GM18520 (cell line): ENCODE data around the gene PHF11.
"Not testable (repeated sequence)": the region's sequence is repeated elsewhere in the genome, so short reads cannot be mapped to it uniquely, and the experiment has no call there.

ENCODE experiments used
- ATAC-seq: cut with Tn5 transposase; IDR thresholded peaks from one replicate; pipeline ENCODE4 v1.9.1; 2021; ENCODE audit not compliant: unreplicated experiment

PHF11 gene

DNA sequence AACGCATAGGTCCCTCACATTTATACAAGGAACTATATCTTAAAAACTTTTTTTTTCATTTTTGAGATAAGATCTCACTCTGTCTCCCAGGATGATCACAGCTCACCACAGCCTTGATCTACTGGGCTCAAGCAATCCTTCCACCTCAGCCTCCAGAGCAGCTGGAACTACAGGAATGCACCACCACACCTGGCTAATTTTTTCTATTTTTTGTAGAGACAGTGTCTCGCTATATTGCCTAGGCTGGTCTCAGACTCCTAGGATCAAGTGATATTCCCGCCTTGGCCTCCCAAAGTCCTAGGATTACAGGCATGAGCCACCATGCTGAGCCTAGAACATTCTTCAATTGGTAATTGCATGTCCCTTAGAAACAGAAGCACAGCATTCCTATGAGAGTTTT is 47.9 kb downstream of the PHF11 start:
- no peak for ATAC-seq

DNA sequence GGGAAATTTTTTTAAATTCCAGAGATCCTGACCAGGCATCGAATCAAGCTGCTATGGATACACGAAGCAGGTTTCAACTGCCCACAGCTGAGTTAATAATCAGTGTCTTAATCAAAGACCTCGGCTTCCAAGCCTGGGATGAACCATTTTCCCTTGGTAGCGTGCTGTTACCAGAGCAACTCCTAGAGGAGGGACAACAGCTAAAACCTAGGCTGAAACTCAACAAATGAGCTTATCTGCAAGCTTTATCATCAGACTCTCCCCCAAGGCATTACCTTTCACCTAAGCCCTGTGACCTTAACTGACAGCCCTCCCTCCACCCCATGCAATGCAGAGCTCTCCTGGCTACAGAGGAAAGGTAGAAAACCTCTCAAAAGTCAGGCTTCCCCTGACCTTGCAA is 49.9 kb downstream of the PHF11 start:
- ATAC-seq: no peak

DNA sequence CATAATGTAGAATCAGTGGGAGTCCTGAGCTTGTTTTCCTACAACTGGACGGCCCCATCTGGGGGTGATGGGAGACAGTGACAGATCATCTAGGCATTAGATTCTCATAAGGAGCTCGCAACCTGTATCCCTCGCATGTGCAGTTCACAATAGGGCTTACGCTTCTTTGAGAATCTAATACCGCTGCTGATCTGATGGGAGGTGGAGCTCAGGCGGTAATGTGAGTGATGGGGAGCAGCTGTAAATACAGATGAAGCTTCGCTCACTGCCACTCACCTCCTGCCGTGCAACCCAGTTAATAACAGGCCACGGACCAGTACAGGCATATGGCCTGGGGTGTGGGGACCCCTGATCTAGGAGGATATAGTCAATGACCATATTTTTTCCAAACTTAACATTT is 50.8 kb downstream of the PHF11 start:
- no peak for ATAC-seq

GRCh38 chr13:49549289-49549688 is 53.5 kb downstream of the PHF11 start:
- ATAC-seq: no peak

GRCh38 chr13:49550942-49551644 is 55.3 kb downstream of the PHF11 start:
- ATAC-seq: no peak

DNA sequence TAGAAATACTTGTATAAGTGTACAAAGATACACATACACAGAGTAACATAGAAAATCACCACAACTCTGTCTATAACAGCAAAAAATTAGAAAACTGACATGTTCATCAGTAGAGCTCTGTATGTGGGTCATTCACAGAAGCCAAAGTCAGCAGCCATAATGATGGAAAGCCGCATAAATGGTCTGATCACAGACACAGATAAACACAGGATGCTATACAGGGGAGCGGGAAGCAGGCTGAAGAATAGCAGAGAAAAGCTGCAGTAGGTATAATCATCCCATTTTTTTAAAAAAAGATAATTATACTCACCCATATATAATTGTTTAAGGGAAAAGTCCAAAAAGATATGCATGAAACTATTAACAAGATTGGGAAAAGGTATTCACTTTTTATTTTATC is 58.1 kb downstream of the PHF11 start:
- no peak for ATAC-seq

GRCh38 chr13:49554387-49554786 is 58.6 kb downstream of the PHF11 start:
- no peak for ATAC-seq

GRCh38 chr13:49559006-49559405 is 63.3 kb downstream of the PHF11 start:
- ATAC-seq: no peak

DNA sequence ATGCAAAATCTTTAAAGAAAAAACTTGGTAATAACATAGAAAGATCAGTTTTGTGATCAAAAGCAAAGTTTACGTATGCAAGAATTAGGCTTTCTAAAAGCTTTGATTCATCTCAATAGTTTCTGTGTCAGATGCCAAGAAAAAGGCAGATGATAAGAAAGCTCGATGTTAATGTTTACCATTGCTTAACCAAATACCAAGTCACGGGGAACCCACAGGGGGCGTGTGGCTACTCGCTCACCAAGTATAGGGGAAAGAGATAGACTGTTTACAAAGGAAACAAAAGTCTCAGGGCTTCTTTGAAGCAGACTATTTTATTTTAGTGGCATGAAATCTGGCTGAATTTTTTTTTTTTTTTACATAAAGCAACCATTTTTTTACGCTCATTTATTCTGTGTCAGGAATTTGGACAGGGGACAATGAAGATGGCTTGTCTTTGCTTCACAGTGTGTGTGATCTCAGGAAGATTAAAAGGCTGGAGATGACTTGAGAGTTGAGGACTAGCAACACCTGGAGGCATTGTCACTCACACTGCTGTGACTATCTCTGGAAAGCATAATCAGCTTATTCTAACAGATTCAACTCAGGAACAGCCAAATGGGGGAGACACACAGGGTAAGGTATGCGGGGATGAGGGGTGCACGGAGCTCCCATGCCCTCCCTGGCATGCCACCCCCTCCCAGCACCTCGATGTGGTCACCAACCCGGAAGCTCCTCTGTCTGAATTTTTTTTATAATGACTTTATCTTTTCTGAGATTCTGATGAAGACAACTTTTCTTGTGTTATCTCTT is 64.7 kb downstream of the PHF11 start:
- ATAC-seq: no peak

GRCh38 chr13:49561062-49561410 is 65.3 kb downstream of the PHF11 start:
- ATAC-seq: no peak

GRCh38 chr13:49563516-49563915 is 67.8 kb downstream of the PHF11 start:
- ATAC-seq: no peak

GRCh38 chr13:49565461-49565860 is 69.7 kb downstream of the PHF11 start:
- ATAC-seq: not testable (repeated sequence)

DNA sequence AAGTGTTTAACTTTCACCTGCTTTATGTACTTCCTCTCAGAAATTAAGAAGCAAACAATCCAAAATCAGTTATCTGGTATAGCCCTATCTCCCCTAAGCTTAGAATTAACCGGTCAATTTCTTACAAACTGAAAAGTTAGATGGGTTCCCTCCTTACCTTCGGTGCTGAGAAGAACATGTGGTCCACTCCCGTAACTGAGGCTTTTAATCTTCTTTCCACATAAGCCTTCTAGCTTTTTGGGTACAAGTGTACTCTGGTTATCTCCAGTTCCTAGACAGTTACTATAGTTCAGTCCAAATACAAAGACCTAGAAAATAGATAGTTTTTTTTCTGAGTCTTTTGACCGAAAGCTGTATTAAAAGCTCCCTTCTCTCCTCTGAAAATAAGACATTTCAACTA is 70.7 kb downstream of the PHF11 start:
- no peak for ATAC-seq

GRCh38 chr13:49567491-49567890 is 71.7 kb downstream of the PHF11 start:
- ATAC-seq: no peak

GRCh38 chr13:49569993-49570689 is 74.4 kb downstream of the PHF11 start:
- ATAC-seq: peak; percentile 59

- ATAC-seq: no peak
Observed at GRCh38 chr13:49571299-49572240, 75.8 kb downstream of the PHF11 start.
